NCI-H446 treated with DMSO at 0.1 percent for 48 hours (cell line): ENCODE data around the gene SEZ6.
A peak's percentile ranks its signal among the peaks of the same experiment; 100 is the strongest.

Experiments
- DNase-seq: peaks from one replicate; lab custom pipeline; 2025; lab: John Stamatoyannopoulos, UW

The SEZ6 gene

DNA sequence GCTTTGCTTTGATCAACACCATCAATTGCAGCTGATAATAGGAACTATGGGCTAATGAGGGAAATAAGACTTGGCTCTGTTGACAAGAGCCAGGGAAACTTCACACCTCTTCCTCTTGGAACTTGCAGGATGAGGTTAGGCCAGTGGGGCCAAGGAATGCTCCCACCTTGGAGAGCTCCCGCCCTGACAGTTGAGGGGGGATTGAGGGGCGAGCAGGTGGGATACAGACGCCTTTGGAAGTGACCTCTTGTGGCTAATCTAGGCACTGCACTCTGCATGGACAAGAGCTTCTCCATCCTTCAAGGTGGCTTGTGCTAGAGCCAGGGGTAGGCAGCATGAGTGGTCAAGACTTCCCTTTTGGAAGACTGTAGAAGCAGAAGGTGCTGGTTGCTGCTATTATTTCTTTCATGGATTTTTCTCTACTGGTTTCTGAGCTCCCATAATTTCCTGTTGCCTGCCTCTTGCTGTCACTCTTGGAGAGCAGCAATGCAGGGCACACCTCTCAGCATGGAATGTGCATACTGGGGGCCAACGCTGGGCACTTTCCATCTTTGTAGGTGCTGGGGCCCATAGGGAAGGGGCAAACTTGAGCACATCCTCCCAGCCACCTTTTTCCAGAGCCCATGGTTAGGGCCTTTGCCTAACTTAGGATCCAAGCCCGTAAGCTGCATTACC lies 52.3 kb downstream of the SEZ6 start:
- DNase-seq: no peak

- DNase-seq: peak; percentile 99
Measured at GRCh38 chr17:28951991-28952975, 53.5 kb downstream of the SEZ6 start.

DNA sequence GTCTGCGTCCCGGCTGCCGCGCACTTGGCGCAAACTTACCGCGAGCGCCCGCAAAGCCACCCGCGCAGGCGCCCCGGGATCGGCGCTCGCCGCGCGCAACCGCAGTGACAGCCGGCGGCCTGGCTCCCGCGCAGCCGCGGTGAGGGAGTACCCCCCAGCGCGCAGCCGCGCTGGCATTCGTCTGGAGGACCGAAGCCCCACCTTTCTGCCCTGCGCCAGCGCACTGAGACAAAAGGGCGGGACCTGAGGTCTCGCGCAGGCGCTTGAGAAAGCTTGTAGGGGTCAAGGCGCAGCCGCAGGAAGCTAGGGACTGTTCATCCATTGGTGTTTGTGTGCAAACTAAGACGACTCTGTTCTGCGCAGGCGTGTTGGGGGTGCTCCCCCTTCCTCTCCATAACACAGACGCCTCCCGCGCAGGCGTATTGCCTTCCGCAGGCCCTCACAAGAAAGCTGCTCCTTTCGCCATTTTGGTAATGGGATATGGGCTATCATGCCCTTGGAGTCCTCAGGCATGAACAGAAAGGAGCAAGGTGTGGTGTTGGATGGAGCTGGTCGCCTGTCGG lies 54.3 kb downstream of the SEZ6 start, which contains the start of gene PHF12:
PHF12 (minus strand) TSS at position 91 of the 563 bp plus-strand sequence. CDS start 558 bp downstream, outside the sequence.
- peak; percentile 100 for DNase-seq

DNA sequence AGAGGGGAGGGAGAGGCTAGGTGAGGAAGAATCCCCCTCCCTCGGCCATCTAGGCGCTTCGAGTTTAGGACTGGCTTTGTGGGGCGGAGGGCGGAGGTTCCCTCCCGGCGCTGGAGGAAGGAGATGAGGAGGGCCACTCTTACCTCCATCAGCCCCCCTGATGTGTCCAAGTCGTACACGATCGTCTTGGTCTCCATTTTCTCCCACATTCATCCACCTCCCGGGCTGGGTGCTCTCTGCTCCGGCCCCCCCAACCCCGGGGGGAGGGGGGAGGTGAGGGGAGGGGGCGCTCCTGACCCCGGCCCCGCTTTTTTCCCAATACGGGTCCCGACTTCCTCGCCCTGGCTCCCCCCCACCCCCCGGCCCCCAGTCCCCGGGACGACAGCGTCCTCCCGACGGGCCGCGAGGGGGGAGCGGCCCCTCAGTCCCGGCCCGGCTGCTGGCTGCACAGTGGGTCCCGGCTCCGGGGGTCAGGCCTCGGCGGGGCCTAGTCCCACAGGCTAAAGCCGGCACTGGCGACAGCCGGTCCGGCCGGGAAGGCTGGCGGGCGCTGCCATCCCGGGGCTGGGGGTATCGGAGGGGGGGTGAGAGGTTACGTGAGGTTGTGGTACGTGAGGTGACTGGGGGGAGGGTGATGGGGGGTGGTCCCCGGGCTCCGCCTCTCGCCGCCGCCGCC lies 54.9 kb downstream of the SEZ6 start:
- DNase-seq: no peak

DNA sequence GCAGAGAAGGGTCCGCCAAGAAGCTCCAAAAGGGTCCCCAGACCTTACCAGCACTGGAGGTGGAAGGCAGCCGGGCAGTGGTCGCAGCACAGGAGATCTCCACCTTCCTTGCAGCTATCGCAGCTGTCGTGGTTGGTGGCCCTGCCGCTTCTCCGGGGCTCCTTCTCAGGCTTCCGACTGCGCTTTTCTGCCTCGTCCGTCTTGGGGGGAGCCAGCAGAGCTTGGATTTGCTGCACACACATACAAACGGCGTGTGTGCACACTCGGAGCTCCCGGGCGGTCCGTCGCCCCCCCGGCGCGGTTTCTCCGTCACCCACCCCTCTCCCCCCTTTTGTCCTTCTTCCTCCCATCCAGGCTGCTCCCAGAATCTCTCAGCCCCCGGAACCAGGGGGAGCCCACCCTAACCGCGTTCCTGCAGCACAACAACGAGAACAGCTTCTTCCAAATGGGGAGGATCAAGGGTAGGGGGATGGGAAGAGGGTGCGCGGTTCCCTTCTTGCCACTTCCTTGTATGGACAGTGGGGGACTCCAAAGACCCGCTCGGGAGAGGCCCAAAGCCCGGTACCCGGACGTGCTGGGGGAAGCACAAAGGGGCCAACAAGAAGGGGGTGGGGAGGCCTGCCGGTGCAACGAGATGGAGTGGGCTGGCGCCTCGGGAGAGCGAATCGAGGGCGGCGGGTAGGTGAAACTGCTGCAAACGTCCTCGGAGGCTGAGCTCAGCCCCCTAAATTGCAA lies 55.6 kb downstream of the SEZ6 start:
- DNase-seq: no peak

DNA sequence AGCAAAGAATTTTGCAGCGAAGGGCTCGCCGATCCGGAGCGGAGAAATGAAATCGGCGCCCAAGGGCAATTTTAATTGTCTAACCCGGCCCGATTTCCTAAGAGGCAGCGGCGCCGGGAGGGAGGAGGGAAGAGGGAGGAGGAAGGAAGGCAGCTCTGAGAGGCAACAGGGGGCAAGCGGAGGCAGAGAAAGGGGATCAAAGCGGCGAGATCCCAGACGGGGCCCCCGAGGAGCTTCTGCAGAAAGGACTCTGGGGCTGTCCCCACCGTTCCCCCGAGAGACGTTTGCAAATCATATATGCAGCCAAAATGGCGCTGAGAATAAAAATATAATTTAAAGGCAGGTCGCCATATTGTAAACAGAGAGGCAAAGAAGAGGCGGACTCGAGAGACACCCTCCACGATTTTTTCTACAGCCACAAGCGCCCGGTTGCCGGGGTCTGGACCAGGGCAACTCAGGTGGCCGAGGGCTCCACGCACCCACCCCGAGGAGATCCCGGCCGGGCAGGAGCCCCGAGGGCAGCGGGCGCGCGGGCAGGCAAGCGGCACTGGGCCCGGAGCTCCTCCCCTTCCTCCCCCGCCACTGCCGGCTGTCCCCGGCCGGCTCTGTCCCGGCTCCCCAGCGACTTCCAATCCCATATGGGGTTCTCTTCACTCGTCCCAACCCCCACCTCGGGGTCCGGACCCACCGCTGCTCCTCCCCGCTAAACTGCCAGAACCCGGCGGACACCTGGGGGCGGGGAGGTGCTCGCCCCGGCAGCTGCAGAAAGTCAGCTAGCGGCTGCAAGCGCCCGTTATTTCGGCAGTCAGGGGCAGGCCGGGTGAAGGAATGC lies 56.4 kb downstream of the SEZ6 start:
- DNase-seq: no peak

GRCh38 chr17:28948873-28949184 lies 57.0 kb downstream of the SEZ6 start:
- no peak for DNase-seq

- no peak for DNase-seq
Measured at GRCh38 chr17:28948342-28948741, 57.5 kb downstream of the SEZ6 start.

- no peak for DNase-seq
Measured at GRCh38 chr17:28947639-28948038, 58.2 kb downstream of the SEZ6 start.

DNA sequence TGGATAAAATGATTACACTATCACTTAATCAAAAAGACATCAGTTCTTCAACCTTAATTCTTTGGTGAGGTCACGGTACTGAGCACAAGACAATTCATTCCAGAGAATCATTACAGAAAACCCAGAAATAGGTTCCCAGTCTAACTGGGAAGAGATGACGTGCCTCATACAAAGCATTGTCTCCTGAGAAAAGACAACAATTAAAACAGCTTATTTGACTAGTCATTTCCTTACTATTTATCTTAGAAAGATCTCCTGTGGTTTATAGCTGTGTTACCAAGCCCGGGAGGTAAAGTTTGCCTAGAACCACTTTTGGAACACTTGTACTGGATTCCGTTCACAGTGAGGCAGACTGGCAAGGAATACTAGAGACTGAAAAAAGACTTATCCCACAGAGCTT lies 59.6 kb downstream of the SEZ6 start:
- no peak for DNase-seq

DNA sequence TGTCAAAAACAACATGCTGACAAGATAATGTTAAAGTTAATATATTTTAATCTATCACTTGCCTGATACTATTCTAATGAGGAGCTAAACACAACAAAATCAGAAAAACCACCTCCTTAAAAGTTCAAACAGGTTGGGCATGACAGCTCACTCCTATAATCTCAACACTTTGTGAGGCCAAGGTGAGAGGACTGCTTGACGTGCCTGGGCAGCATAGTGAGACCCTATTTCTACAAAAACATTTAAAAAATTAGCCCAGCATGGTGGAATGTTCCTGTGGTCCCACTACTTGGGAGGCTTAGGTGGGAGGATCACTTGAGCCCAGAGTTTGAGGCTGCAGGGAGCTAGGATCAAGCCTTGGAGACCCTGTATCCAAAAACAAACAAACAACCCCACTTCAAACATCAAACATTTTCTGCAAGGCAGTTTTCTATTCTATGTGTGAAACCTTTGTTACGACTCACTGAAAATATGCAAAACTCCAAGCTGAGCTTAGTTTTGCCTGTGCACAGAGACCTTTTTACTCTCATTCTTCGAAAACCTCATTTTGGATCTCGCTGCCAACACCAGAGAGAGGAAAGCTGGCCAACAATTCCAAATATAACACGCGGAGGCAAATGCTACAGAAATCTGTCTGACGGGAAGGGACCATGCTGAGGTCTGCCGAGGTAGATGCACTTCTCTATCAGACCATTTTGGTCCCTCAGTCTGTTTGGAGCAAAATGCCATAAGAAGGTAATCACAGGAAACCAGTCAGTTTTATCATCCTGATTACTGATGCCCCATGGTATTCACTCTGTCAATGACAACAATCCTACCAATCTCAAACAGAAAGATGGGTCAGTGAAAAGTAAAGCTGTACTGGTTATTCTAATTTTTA lies 60.7 kb downstream of the SEZ6 start:
- DNase-seq: no peak

DNA sequence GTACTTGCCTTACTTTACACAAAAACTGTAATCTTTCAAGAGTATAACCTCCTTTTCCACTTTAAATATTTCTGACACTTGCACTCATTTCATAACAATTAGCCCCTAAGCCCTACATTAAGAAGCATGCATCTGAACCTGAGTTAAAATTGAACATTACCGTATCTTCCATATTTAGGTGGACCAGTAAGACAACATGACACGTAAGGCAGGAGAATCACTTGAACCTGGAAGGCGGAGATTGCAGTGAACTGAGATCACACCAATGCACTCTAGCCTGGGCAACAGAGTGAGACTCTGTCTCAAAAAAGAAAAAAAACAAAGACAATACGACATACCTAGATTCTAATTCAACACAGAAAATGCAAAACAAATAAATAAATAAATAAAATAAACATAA lies 61.5 kb downstream of the SEZ6 start:
- no peak for DNase-seq

- DNase-seq: no peak
Measured at GRCh38 chr17:28942925-28943324, 62.9 kb downstream of the SEZ6 start.

GRCh38 chr17:28941251-28941650 lies 64.6 kb downstream of the SEZ6 start:
- no peak for DNase-seq

- DNase-seq: no peak
Measured at GRCh38 chr17:28940675-28941074, 65.2 kb downstream of the SEZ6 start.

- no peak for DNase-seq
Measured at GRCh38 chr17:28940142-28940541, 65.7 kb downstream of the SEZ6 start.

DNA sequence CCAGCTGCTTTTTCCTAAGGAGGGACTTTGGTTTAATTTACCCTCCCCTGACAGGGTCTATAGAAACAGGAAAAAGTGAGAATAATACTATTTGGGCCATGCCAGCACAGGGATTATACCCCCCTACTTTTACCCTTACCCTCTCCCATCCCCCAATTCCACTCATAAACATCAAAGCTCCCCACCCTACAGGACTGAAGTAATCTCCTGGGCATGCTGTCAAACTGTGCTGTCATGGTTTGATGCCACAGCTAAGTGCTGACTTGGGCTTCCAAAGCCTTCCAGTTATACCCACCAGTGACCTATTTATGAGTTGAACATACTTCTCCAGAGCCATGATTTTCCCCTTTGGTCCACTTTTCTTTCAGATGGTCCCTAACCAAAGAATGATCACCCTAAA lies 67.3 kb downstream of the SEZ6 start:
- DNase-seq: no peak

DNA sequence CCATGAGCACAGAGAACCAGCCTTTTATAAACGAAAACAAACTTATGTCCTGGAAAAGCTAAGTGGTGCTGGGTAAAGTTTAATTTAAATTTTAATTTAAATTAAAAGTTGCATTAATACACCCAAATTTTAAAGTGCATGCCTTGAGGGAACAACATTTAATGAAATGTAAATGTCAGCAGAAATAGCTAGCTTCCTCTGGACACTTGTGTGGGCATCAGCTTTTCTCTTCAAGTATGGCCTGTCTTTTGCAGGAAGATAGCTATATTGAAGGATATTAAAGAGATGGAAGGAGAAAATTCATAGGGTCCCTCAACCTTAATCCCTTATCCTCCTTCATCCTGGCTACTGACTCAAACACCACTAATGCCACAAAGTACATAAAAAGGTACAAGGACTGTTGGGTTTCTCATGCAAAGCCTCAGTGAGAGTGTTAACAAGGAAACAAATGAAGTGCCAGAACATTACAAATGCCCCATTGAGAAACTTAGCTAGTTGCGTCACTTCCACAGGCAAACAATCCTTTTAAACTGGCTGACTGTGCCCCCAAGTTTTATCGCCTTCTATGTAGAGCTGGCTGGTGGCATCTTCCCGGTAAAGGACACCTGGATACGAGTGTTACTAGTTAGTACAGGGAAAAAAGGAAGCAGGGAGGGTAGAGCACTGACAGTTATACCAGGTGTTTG lies 68.6 kb downstream of the SEZ6 start:
- no peak for DNase-seq
